ENCODE results near the gene LMF1.

Gene LMF1

DNA sequence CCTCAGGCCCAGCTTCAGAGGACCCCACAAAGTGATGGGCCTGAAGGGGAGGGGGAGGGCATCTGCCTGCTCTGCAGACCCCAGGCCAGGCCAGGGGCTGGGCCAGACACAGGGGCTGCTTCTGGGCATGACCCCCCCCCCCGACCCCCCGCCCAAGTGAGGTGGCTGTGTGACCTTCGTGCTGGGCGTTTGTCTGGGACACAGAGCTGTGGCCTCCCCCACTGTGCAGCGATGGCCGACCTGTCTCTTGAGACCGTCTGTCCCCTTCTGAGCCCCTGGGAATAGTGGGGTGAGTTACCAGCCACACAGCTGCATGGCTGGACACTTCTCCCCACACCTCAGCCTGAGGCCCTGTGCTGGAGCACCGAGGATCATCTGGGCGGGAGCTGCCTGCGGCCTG lies 135.4 kb downstream of the LMF1 start:
- TF ChIP-seq, protein P1, sequence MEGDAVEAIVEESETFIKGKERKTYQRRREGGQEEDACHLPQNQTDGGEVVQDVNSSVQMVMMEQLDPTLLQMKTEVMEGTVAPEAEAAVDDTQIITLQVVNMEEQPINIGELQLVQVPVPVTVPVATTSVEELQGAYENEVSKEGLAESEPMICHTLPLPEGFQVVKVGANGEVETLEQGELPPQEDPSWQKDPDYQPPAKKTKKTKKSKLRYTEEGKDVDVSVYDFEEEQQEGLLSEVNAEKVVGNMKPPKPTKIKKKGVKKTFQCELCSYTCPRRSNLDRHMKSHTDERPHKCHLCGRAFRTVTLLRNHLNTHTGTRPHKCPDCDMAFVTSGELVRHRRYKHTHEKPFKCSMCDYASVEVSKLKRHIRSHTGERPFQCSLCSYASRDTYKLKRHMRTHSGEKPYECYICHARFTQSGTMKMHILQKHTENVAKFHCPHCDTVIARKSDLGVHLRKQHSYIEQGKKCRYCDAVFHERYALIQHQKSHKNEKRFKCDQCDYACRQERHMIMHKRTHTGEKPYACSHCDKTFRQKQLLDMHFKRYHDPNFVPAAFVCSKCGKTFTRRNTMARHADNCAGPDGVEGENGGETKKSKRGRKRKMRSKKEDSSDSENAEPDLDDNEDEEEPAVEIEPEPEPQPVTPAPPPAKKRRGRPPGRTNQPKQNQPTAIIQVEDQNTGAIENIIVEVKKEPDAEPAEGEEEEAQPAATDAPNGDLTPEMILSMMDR (IDR thresholded peaks at IDR 0.05), result no peak

DNA sequence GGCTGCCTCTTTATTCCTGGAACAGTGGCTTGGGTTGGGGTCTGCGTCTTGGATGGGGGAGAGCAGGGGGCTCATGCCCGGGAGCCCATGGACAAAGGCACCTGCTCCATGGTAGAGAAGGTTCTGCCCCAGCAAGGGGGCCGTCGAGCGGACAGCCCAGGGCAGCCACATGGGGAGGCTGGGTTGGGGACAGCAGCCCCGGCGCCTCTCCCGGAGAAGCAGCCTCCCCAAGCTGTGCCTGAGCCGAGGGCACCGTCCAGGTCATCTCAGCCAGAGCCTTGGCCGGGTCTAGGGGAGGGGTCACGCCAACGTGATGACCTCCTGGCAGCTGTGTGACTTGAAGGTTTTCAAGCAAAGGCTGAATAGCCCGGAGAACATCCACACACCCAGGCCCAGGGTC lies 137.4 kb downstream of the LMF1 start:
- TF ChIP-seq, protein P1 (IDR thresholded peaks at IDR 0.05), result no peak

DNA sequence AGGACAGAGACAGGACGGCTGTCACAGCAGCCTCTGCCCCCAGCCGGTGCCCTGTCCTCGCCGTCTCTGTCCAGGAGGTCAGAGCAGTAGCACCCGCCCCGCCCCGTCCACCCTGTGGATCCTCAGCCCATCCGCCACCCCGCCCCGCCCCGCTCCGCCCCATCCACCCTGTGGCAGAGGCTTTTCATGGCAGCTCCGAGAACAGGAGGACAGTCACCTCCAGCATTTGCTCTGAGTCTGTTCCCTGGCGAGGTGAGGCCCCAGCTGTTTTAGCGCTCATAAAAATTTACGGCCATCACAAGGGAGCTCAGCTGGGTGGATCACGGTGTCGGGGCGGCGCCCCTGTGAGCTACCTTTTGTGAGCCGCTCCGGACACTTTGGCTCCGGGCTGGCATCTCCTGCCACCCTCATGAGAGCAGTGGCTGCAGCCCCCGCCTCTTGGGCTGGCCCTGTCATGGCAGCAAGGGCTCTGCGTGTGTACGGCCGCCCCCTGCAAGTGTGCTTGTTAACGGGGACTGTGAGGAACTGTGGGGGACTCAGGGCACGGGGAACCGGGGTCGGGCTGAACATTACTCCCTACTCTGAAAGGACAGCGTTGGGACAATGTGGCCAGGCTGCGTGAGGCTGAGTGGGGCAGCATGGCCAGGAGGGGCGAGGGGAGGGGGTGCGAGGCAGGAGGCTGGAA lies 138.0 kb downstream of the LMF1 start:
- TF ChIP-seq, protein P1 (IDR thresholded peaks at IDR 0.05), result no peak

DNA sequence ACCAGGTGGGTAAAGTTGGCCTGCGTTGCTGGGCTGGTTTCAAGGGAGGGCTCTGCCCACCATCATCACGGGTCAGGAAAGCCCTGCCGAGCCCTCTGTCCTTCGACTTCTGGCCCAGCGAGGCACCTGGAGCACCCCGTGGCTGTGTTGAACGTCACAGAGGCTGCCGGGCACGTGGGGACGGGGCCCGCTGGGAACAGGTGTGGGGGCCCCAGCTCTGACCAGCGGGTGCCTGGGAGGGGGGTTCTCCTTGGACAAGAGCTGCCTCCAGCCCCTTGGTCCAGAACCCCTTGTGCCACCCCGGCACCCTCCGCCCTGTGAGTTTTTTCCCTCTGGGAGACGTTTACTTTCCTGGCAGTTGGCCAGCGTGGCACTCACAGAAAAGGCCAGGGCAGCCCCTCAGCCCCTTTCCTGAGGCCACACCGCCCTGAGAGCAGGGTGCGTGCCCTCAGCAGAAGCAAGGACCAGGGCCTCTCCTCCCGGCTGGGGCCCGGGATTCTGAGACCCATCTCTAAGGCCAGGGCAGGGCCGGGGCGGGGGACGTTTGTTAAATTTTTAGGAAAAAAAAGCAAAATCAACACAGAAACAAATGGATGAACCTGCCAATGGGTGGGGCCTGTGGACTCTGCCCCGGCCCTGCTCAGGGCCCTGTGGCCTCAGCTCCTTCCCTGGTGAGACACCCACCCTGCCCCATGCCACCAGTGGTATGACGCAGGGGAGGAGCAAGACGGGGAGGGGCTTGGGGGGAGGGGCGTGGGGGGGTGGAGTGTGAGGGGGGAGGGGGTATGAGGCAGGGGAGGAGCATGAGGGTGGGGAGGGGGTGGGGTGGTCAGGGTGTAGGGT lies 139.0 kb downstream of the LMF1 start:
- TF ChIP-seq, protein P1 (IDR thresholded peaks at IDR 0.05), result no peak

DNA sequence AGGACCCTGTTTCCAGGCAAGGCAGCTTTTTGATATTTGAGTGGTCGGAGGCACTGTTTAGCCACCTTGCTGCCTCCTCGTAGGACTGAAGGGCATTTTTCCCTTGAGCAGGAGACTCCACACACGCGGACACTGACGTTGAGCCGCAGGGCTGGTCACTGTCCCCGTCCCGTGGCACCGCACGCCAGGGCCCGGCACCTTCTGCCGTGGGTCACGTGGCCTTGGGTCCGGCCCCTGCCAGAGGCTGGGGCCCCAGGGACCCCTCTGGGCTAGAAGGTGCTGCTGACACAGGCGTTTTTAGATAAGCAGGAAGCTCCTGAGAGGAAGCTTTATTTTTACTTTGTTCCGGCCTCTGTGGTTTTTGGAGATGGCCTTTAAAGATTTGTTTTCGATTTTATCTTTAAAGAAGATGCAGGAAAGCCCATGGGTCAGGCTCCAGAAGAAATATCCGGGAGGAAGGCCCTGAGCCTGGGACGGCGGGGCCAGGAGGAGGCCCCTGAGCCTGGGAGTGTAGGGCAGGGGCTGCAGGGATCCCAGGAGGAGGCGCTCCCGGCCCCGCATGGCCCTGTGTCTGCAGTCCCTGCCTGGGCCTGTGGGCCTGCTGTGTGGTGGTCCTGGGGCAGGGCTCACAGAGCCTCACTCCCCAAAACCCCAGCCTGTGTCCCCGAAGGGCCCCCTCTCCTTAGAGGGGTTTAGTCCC lies 139.8 kb downstream of the LMF1 start:
- TF ChIP-seq, protein P1 (IDR thresholded peaks at IDR 0.05), result no peak

GRCh38 chr16:830107-830870 lies 140.5 kb downstream of the LMF1 start:
- TF ChIP-seq, protein P1 (IDR thresholded peaks at IDR 0.05), result no peak

GRCh38 chr16:828891-829290 lies 141.9 kb downstream of the LMF1 start:
- TF ChIP-seq, protein P1 (IDR thresholded peaks at IDR 0.05), result no peak

All from LNCAP (cell line).